Measurements from ENCODE around the gene ADGRG1. TPM values are rescaled to one million over a fixed set of nuclear protein-coding genes. Genes with fewer than 3 reads are reported as not detected.
A peak's percentile ranks its signal among the peaks of the same experiment; 100 is the strongest.

The ADGRG1 gene
- total RNA-seq, 8 experiments from 2014 or later, result 0.54 to 82.8 (median 48.8) TPM

DNA sequence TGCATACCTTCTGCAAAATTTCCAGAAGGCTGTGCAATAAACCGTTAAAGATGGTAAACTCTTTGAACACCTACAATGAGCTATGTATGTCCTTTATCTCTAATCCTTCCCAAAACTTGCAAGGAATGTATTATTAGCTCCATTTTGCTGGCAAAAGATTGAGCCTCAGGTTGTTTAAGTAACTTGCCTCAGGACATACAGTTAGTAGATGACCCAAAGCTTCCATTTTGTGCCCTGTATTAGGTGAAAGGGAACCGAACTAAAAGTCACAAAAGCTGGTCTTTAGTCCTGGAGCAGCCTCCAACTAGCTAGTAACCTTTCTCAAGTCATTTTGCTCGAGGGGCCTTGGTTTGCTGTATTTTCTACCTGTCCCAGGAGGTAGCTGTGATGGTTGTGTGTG is 44.0 kb downstream of the ADGRG1 start:
- no peak for ATAC-seq (replicated peaks in 6 of 8)
- no peak overlapping the region for H3K4me3 ChIP-seq
- in situ Hi-C loops (cut with MboI; ENCODE audit: low pct_unique_long_range_greater_than_20kb in 2 of 9, low sequenced_read_pairs in 9 of 9, unreplicated experiment in 9 of 9), result no loop called here
- H3K27ac ChIP-seq, result no peak overlapping the region
- peaks cover 5 to 12% of the 10 kb centered on the region in 2 donors for H3K4me1 ChIP-seq (replicated peaks in 1 of 2)
- WGBS, 10 experiments, result 14 to 90% (median 53%) methylated on average over 2 to 3 of the region's 3 CpGs; no CpG with 5 or more reads in 2 of the 10 experiments

DNA sequence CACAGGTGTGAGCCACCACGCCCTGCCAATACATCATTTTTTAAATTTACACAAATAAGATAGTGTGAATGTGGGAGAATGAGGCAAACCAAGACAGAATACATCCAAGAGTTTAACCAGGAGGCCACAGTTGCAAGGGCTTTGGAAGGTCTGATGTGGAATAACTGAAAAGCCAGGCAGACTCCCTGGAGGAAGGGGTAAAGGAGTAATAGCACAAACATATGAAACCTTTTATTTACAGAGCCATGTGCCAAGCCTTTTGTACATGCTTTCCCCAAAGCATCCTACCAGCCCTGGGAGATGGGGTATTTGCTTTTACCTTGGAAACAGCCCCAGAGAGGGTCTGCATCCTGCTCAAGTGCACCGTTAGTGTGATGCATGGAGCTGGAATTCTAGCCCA is 44.4 kb downstream of the ADGRG1 start:
- Histone ChIP-seq H3K4me3 (no peak overlapping the region), H3K4me1 (replicated peaks in 1 of 2) (peaks cover 1 to 8% of the 10 kb centered on the region in 2 donors), H3K27ac (no peak overlapping the region)
- no peak for ATAC-seq (replicated peaks in 6 of 8)
- in situ Hi-C loops (cut with MboI; ENCODE audit: low pct_unique_long_range_greater_than_20kb in 2 of 9, low sequenced_read_pairs in 9 of 9, unreplicated experiment in 9 of 9), result no loop called here
- whole genome bisulfite sequencing, 10 experiments, result 13 to 100% (median 77%) methylated on average over 1 to 2 of the region's 2 CpGs; no CpG with 5 or more reads in 2 of the 10 experiments

DNA sequence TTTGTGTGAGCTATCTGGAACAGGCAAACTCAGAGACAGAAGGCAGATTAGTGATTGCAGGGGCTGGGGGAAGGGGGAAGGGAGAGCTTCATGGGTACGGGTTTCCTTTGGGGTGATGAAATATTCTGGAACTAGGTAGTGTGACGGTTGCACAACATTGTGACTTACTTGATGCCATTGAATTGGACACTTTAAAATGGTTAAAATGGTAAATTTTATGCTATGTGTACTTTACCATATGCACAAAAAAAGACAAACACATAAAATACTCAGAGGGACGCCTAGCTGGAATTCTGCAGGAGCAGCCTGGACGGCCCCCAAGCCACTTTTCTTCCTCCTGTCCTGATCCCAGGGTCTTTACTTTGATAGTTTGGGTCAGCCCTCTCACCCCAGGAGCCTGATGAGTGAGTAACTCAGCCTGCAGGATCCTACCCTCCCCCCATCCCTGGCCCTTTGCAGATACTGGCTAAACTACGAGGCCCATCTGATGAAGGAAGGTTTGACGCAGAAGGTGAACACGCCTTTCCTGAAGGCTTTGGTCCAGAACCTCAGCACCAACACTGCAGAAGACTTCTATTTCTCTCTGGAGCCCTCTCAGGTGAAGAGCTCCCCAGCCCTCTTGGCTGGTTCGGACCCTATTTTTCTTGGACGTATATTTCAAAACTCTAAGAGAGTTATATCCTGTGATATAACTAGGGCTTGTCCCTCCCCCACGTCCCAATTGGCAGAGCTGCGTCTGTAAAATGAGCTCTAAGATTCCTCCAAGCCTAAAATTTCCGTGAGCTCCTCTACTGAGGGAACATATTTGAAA is 47.5 kb downstream of the ADGRG1 start:
- in situ Hi-C loops (cut with MboI; ENCODE audit: low pct_unique_long_range_greater_than_20kb in 2 of 9, low sequenced_read_pairs in 9 of 9, unreplicated experiment in 9 of 9), result no loop called here
- WGBS, 10 experiments, result 0 to 65% (median 31%) methylated on average over 1 to 9 of the region's 12 CpGs; no CpG with 5 or more reads in 2 of the 10 experiments

DNA sequence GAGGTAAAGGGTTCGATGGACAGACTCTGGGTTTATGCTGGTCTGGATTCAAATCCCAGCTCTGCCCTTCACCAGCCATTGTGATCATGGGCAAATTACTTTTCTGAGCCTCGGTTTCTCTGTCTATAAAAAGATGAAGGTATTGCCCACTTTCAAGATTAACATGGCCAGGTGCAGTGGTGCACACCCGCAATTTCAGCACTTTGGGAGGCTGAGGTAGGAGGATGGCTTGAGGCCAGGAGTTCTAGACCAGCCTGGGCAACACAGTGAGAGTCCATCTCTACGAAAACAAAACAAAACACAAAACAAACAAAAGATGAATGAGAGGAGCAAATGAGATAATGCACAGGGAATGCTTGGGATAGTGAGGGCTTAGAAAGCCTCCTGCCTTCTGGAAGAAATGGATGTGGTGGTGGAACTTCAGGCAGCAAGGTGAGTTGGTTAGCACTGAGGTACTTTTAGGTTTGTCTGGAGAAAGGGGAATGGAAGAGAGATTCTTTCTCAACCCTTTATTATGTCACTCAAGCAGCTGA is 48.2 kb downstream of the ADGRG1 start:
- Histone ChIP-seq H3K27ac (no peak overlapping the region), H3K4me1 (replicated peaks in 1 of 2) (peaks cover 4 to 27% of the 10 kb centered on the region in 2 donors), H3K4me3 (no peak overlapping the region)
- in situ Hi-C loops (cut with MboI; ENCODE audit: low pct_unique_long_range_greater_than_20kb in 2 of 9, low sequenced_read_pairs in 9 of 9, unreplicated experiment in 9 of 9), result no loop called here
- no peak for ATAC-seq (replicated peaks in 6 of 8)
- 0 to 100% (median 77%) methylated on average over 1 to 4 of the region's 4 CpGs; no CpG with 5 or more reads in 1 of the 10 experiments for WGBS, 10 experiments

More for the DNA sequence above, 47.5 kb downstream of the ADGRG1 start:
- ATAC-seq (replicated peaks in 6 of 8), result no peak
- H3K4me3 ChIP-seq, result no peak overlapping the region
- peaks cover 4 to 24% of the 10 kb centered on the region in 2 donors for H3K4me1 ChIP-seq (replicated peaks in 1 of 2)
- H3K27ac ChIP-seq, result no peak overlapping the region

DNA sequence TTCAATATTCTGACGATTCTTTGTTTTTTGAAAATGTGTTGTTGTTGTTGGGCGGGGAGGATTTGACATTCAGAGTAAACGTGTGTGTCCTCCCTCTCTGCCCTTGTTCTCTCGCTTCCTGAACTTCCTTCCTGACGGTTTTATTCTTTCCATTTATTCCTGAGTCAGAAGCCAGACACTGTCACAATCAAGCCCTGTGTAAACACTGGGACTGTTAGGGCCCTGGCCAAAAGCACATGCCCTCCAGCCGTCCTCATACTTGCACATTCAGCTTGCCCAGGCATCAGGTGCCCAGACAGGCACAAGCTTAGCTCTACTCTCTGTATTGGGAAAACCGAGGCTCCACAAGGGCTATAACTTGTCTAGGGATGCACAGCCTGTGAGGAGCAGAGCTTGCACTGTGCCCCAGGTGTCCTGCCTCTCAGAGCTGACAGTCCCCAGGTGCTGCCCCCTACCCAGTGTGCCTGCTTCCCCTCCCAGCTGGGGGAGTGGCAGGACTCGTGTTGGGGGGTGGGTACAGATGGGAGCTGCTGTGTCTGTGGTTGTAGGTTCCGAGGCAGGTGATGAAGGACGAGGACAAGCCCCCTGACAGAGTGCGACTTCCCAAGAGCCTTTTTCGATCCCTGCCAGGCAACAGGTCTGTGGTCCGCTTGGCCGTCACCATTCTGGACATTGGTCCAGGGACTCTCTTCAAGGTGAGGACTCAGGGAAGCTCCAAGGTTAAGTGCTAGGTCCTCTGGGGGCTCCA is 49.4 kb downstream of the ADGRG1 start:
- peaks cover 4 to 28% of the 10 kb centered on the region in 2 donors for H3K4me1 ChIP-seq (replicated peaks in 1 of 2)
- H3K4me3 ChIP-seq, result no peak overlapping the region
- H3K27ac ChIP-seq, result no peak overlapping the region
- in situ Hi-C loops (cut with MboI; ENCODE audit: low pct_unique_long_range_greater_than_20kb in 2 of 9, low sequenced_read_pairs in 9 of 9, unreplicated experiment in 9 of 9), result no loop called here
- ATAC-seq (replicated peaks in 6 of 8), result peak in 5 of 8 experiments; percentile 17 to 68 (median 52)
- 35 to 76% (median 63%) methylated on average over 4 to 6 of the region's 14 CpGs; no CpG with 5 or more reads in 4 of the 10 experiments for WGBS, 10 experiments

DNA sequence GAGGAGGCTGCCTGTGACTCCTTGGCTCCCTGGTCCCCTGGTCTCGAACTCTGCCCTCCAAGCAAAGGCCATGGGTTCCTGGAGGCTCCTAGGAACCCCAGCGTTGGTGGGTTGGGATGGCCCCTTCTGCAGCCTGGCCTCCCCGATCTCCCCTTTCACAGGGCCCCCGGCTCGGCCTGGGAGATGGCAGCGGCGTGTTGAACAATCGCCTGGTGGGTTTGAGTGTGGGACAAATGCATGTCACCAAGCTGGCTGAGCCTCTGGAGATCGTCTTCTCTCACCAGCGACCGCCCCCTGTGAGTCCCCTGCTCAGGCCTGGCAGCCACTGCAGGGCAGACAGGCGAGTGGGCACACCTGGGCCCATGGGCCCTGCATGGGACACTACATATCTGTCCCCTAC is 50.6 kb downstream of the ADGRG1 start:
- ATAC-seq (replicated peaks in 6 of 8), result no peak
- Histone ChIP-seq H3K27ac (no peak overlapping the region), H3K4me1 (replicated peaks in 1 of 2) (peaks cover 4 to 36% of the 10 kb centered on the region in 2 donors), H3K4me3 (no peak overlapping the region)
- in situ Hi-C loops (cut with MboI; ENCODE audit: low pct_unique_long_range_greater_than_20kb in 2 of 9, low sequenced_read_pairs in 9 of 9, unreplicated experiment in 9 of 9), result no loop called here
- WGBS, 10 experiments, result 40 to 90% methylated on average over 1 to 3 of the region's 12 CpGs; no CpG with 5 or more reads in 8 of the 10 experiments

DNA sequence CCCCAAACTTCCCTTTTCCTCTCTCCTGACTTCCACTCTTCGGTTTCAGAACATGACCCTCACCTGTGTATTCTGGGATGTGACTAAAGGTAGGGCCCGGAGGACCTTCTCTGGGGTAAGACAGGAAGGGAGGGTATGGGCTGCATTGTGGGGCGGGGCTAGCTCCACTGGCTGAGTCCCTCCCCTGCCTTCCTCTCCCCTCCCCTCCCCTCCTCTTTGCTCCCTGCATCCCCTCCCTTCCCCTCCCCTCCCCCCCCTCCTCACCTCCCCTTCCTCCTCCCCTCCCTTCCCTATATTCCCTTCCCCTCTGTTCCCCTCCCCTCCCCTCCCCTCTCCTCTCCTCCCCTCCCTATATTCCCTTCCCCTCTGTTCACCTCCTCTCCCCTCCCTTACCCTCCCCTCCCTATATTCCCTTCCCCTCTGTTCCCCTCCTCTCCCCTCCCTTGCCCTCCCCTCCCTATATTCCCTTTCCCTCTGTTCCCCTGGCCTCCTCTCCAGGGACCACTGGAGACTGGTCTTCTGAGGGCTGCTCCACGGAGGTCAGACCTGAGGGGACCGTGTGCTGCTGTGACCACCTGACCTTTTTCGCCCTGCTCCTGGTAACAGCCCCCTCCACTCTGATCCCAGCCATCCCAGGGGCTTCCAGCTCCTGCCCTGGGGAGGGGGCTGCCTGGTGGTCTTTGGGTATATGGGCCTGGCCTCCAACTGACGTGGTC is 51.5 kb downstream of the ADGRG1 start:
- WGBS, 10 experiments, result 60% methylated on average over 1 of the region's 7 CpGs; no CpG with 5 or more reads in 9 of the 10 experiments
- H3K4me3 ChIP-seq, result no peak overlapping the region
- ATAC-seq (replicated peaks in 6 of 8), result peak in 4 of 8 experiments; percentile 43 to 73 (median 64)
- in situ Hi-C loops (cut with MboI; ENCODE audit: low pct_unique_long_range_greater_than_20kb in 2 of 9, low sequenced_read_pairs in 9 of 9, unreplicated experiment in 9 of 9), result no loop called here
- H3K4me1 ChIP-seq (replicated peaks in 1 of 2), result peaks cover 4 to 36% of the 10 kb centered on the region in 2 donors
- peak overlapping the region in 1 of 2 donors; percentile 74 for H3K27ac ChIP-seq

DNA sequence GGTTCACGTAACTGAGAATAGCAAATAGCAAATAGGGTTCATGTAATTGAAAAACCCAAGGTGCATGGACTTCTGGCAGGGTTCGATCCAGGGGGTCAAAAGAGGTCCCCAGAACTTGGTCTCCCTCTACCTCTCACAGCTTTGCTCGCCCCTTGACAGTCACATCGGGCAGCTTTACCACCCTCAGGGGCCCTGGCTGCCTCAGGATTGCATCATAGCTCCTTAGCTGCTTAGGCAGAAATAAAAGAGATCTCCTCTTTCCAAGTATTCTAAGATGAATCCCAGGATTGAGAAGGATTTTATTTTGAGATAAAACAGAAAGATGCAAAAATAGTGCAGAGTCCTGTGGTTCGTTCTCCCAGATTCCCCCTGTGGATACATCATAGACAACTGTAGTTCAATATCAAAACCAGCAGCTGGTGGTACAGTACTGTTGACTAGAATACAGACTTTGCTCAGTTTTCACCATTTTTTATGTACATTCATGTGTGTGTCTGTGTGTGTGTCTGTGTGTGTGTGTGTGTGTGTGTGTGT is 52.5 kb downstream of the ADGRG1 start:
- ATAC-seq (replicated peaks in 6 of 8), result no peak
- in situ Hi-C loops (cut with MboI; ENCODE audit: low pct_unique_long_range_greater_than_20kb in 2 of 9, low sequenced_read_pairs in 9 of 9, unreplicated experiment in 9 of 9), result no loop called here
- peaks cover 4 to 32% of the 10 kb centered on the region in 2 donors for H3K4me1 ChIP-seq (replicated peaks in 1 of 2)
- WGBS, 10 experiments, result 35 to 100% (median 87%) methylated on average over 1 to 4 of the region's 5 CpGs; no CpG with 5 or more reads in 2 of the 10 experiments
- H3K4me3 ChIP-seq, result no peak overlapping the region
- H3K27ac ChIP-seq, result peak overlapping the region in 1 of 2 donors; percentile 74

DNA sequence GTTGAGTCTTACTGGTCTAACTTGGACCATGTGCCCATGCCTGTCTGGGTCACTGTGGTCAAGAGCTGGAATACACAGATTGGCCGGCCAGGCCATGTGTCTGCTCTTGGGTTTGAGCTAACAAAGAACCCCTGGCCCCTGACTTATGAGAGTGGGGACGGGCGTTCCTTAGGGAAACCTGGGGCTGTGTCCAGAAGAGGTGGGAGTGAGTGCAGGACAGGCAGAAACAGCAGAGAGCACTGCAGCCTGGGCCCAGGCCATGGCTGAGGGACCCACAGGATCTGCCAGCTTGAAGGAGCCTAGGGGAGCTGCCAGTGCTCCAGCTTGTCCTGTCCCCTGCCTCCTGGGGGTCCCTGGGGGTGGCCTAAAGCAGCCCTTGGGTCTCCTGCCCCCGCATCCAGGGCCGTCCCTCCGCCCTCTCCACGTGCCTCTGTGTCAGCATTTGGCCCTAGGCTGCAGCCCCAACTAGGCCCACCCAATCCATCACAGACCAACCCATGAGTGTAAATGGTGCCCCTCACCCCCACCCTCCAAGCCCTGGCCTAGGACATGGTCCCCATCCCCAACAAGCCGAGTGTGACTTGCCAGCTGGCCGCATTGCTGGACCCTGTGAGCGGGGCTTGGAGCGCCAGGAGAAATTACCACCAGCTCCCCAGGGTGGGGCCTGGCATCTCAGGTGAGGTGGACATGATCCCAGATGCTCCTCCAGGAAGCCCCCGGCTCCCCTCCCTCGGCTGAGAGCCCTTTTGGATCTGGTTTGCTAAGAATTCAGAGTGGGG is 53.7 kb downstream of the ADGRG1 start:
- no peak overlapping the region for H3K4me3 ChIP-seq
- no peak overlapping the region for H3K27ac ChIP-seq
- 100% methylated on average over 1 to 3 of the region's 13 CpGs; no CpG with 5 or more reads in 8 of the 10 experiments for WGBS, 10 experiments
- in situ Hi-C loops (cut with MboI; ENCODE audit: low pct_unique_long_range_greater_than_20kb in 2 of 9, low sequenced_read_pairs in 9 of 9, unreplicated experiment in 9 of 9), result no loop called here
- peaks cover 4 to 31% of the 10 kb centered on the region in 2 donors for H3K4me1 ChIP-seq (replicated peaks in 1 of 2)
- no peak for ATAC-seq (replicated peaks in 6 of 8)

DNA sequence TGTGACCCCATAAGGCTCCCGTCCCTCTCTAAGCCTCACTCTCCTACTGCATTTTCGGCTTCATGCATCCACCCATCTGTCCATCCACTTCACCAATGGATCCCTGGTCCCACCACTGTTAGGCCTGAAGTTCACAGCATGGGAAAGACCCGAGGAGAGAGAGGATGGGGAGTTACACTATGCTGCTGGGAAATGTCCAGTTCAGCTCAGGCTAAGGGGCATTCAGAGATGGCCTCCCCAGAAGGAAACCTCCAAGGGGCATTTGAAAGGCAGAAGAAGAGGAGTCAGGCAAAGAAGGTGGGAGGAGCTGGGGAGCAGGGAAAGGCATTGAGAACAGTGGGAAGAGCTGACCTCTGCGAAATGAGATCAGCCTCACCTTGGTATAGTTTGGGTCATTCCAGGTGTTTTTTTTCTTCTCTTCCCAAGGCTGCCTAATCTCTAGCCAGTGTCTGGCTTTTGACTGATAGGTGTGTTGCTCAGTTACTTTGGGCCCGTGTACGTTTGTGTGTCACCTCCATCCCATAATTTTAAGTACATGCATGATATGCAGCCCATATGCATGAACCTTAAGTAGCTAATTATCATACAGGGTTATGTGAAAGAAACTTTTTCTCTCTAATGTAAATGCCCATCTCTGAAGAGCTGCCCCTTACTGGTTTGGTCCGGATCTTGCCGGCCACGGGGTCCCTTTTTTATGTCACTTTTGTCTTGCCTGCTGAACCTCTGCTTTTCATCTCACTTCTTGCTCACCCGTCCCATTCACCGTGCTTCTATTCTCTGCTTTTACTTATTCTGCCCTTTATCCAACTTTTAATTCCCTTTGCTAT is 54.6 kb downstream of the ADGRG1 start:
- Histone ChIP-seq H3K4me3 (no peak overlapping the region), H3K4me1 (replicated peaks in 1 of 2) (peaks cover 4 to 31% of the 10 kb centered on the region in 2 donors), H3K27ac (no peak overlapping the region)
- in situ Hi-C loops (cut with MboI; ENCODE audit: low pct_unique_long_range_greater_than_20kb in 2 of 9, low sequenced_read_pairs in 9 of 9, unreplicated experiment in 9 of 9), result no loop called here
- ATAC-seq (replicated peaks in 6 of 8), result peak in 7 of 8 experiments; percentile 4 to 86 (median 48)
- whole genome bisulfite sequencing, 10 experiments, result 50 to 100% (median 71%) methylated on average over 1 to 7 of the region's 11 CpGs

Data from motor neuron (in vitro differentiated cells).